ENCODE measurements around the gene TOX2.

DNA sequence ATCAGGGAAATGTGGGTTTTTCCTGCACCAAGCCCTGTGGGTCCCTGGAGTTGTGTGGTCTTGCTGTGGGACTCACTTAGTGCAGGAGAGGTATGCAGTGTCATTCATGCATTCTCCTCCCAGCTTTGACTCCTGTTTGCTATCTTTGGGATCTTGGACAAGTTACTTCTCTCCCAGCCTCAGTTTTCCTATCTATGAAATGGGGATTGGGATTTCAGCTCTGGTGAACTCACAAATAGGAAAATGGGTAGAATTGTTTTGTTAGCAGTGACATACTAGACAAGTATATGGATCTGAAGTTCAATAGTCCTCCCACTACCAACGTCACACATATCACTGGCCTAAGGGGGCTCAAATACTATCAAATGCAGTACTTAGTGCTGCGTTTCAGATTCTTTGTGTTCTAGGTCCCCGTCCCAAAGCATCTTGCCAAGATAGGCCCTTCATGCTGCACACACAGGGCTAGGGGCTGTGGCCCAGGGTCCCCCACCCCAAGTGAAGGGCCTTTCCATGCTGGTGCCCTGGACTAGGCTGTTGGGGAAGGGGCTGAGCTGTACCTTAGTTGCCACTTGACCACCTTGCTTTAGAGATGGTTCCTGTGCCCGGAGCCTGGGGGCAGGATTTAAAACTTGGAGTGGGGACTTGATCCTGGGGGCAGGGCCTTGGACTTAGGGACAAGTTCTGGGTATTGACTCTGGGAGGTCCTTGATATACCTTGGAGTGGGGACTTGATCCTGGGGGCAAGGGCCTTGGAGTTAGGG lies 98.0 kb downstream of the TOX2 start:
- TF ChIP-seq, protein P1, sequence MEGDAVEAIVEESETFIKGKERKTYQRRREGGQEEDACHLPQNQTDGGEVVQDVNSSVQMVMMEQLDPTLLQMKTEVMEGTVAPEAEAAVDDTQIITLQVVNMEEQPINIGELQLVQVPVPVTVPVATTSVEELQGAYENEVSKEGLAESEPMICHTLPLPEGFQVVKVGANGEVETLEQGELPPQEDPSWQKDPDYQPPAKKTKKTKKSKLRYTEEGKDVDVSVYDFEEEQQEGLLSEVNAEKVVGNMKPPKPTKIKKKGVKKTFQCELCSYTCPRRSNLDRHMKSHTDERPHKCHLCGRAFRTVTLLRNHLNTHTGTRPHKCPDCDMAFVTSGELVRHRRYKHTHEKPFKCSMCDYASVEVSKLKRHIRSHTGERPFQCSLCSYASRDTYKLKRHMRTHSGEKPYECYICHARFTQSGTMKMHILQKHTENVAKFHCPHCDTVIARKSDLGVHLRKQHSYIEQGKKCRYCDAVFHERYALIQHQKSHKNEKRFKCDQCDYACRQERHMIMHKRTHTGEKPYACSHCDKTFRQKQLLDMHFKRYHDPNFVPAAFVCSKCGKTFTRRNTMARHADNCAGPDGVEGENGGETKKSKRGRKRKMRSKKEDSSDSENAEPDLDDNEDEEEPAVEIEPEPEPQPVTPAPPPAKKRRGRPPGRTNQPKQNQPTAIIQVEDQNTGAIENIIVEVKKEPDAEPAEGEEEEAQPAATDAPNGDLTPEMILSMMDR (IDR thresholded peaks at IDR 0.05; ENCODE audit: low read depth, low read length), result no peak
- no peak for TF ChIP-seq POLR2A (IDR thresholded peaks at IDR 0.05; ENCODE audit: extremely low read depth, insufficient read length)
